ENCODE results near the gene JPH2.

- TF ChIP-seq GATA2 (IDR thresholded peaks at IDR 0.05; ENCODE audit: low read depth, low read length) (no peak), GATA3 (IDR thresholded peaks at IDR 0.05; ENCODE audit: low read depth, low read length) (no peak)
These were observed 32.3 kb upstream of the JPH2 start for GRCh38 chr20:44219170-44219730.
